WTC11 (cell line): Measurements from ENCODE around the gene BASP1. TPM values are rescaled to one million over a fixed set of nuclear protein-coding genes. Genes with fewer than 3 reads are reported as not detected.

Experiments used
- ATAC-seq: fragments of 200-7000 bp; cut with Tn5 transposase; 2 replicates; pipeline ENCODE4 v1.10.0; 2021; ENCODE audit warnings: mild to moderate bottlenecking, moderate library complexity
- CTCF ChIA-PET: fragments of 300-600 bp; sonication (Branson Sonifier 250); formaldehyde crosslinking; loops from one replicate; lab custom pipeline; 2021; ENCODE audit warnings: antibody characterized with exemption; lab: Charles Lee
- POLR2A ChIA-PET: fragments of 350-600 bp; sonication (Branson Sonifier 250); formaldehyde crosslinking; loops from one replicate; lab custom pipeline; 2021; ENCODE audit warnings: antibody characterized with exemption; lab: Charles Lee
- DNase-seq: peaks from one replicate; pipeline ENCODE4 v3.0.0; 2021; ENCODE audit warnings: low spot score
- H3K27ac Mint-ChIP-seq: 2 replicates; pipeline ENCODE4 v1.8.0; 2021; ENCODE audit warnings: mixed read lengths
- H3K27me3 Mint-ChIP-seq: 2 replicates; pipeline ENCODE4 v1.8.0; 2021; ENCODE audit warnings: low read depth, mild to moderate bottlenecking, moderate library complexity, mixed read lengths
- H3K36me3 Mint-ChIP-seq: 2 replicates; pipeline ENCODE4 v1.8.0; 2021; ENCODE audit warnings: mixed read lengths
- H3K4me1 Mint-ChIP-seq: 2 replicates; pipeline ENCODE4 v1.8.0; 2022; ENCODE audit warnings: mixed read lengths
- H3K4me3 Mint-ChIP-seq: 2 replicates; pipeline ENCODE4 v1.8.0; 2021; ENCODE audit warnings: mild to moderate bottlenecking, moderate library complexity, mixed read lengths
- H3K9me3 Mint-ChIP-seq: 2 replicates; pipeline ENCODE4 v1.8.0; 2021; ENCODE audit warnings: mixed read lengths
- ARID4B ChIP-seq: sonication (generic); formaldehyde crosslinking; IDR thresholded peaks from 2 replicates; pipeline ENCODE4 v1.8.0; 2023; ENCODE audit warnings: missing genetic modification reagents, mild to moderate bottlenecking, borderline replicate concordance
- E2F5 ChIP-seq: sonication (generic); formaldehyde crosslinking; IDR thresholded peaks from 2 replicates; pipeline ENCODE4 v1.8.1; 2022; ENCODE audit warnings: mild to moderate bottlenecking, moderate library complexity, missing genetic modification reagents
- EMX1 ChIP-seq: fragments of 250-450 bp; sonication (Bioruptor Pico); IDR thresholded peaks from 2 replicates; pipeline ENCODE4 v1.8.0; 2021; ENCODE audit warnings: mild to moderate bottlenecking
- ERG ChIP-seq: fragments of 250-450 bp; sonication (Bioruptor Pico); IDR thresholded peaks from 2 replicates; pipeline ENCODE4 v1.8.0; 2021; ENCODE audit warnings: mild to moderate bottlenecking
- GABPB1 ChIP-seq: sonication (generic); formaldehyde crosslinking; IDR thresholded peaks from 2 replicates; pipeline ENCODE4 v1.8.1; 2023; ENCODE audit warnings: mild to moderate bottlenecking, missing genetic modification reagents
- IRF2 ChIP-seq: sonication (generic); formaldehyde crosslinking; IDR thresholded peaks from 2 replicates; pipeline ENCODE4 v1.8.0; 2022; ENCODE audit warnings: low read depth, missing genetic modification reagents, borderline replicate concordance
- MXD4 ChIP-seq: fragments of 250-450 bp; sonication (Bioruptor Pico); IDR thresholded peaks from 2 replicates; pipeline ENCODE4 v1.8.0; 2021; ENCODE audit warnings: mild to moderate bottlenecking, moderate library complexity, borderline replicate concordance
- PRDM15 ChIP-seq: sonication (generic); formaldehyde crosslinking; IDR thresholded peaks from 2 replicates; pipeline ENCODE4 v1.8.0; 2022; ENCODE audit warnings: missing genetic modification reagents
- PRRX2 ChIP-seq: fragments of 250-450 bp; sonication (Bioruptor Pico); IDR thresholded peaks from 2 replicates; pipeline ENCODE4 v1.8.0; 2021; ENCODE audit warnings: mild to moderate bottlenecking
- RELA ChIP-seq: sonication (generic); formaldehyde crosslinking; IDR thresholded peaks from 2 replicates; pipeline ENCODE4 v1.8.1; 2022; ENCODE audit warnings: missing genetic modification reagents, mild to moderate bottlenecking, borderline replicate concordance
- STAT6 ChIP-seq: sonication (generic); formaldehyde crosslinking; conservative IDR thresholded peaks from 2 replicates; pipeline ENCODE4 v1.8.1; 2023; ENCODE audit warnings: mild to moderate bottlenecking, low read depth, missing genetic modification reagents, moderate library complexity
- ZNF232 ChIP-seq: sonication (generic); formaldehyde crosslinking; IDR thresholded peaks from 2 replicates; pipeline ENCODE4 v1.8.0; 2022; ENCODE audit warnings: mild to moderate bottlenecking, missing genetic modification reagents
- ZNF396 ChIP-seq: fragments of 250-450 bp; sonication (Bioruptor Pico); IDR thresholded peaks from 2 replicates; pipeline ENCODE4 v1.8.0; 2021; ENCODE audit warnings: mild to moderate bottlenecking, moderate library complexity, borderline replicate concordance
- ZNF532 ChIP-seq: fragments of 250-450 bp; sonication (Bioruptor Pico); IDR thresholded peaks from 2 replicates; pipeline ENCODE4 v1.9.0; 2021; ENCODE audit warnings: mild to moderate bottlenecking, borderline replicate concordance
- total RNA-seq: library from RNA; stranded (reverse); gene quantifications from 3 replicates; pipeline ENCODE4 v1.2.3, GENCODE V29; 2021

The BASP1 gene
- total RNA-seq, 1 experiment from 2014 or later = 108 TPM

GRCh38 chr5:17269201-17269600, 51.8 kb downstream of the BASP1 start (continued):
- TF ChIP-seq STAT6 (CRISPR knock-in tag) (no peak), PRDM15 (CRISPR knock-in tag) (no peak), RELA (CRISPR knock-in tag) (no peak), ZNF232 (CRISPR knock-in tag) (no peak)

- peaks cover 31% of the 10 kb centered on the region for H3K36me3 Mint-ChIP-seq
- peak overlapping the region; percentile 38; the same call in 1 of the 2 replicates for H3K27ac Mint-ChIP-seq
- ChIA-PET POLR2A (no interaction called here), CTCF (interaction anchor here (1.1 kb wide), 1 partner anchor 13 kb away, joined by 4 read pairs; no protein-coding TSS in a partner anchor)
- H3K27me3 Mint-ChIP-seq = no peaks in the 10 kb centered on the region
- DNase-seq (no peak), ATAC-seq (peak; percentile 84)
- peaks cover 31% of the 10 kb centered on the region for H3K4me1 Mint-ChIP-seq
- H3K9me3 Mint-ChIP-seq = peaks cover 3% of the 10 kb centered on the region; the same call in 1 of the 2 replicates
- H3K4me3 Mint-ChIP-seq = no peak overlapping the region
- no peak for TF ChIP-seq EMX1 (CRISPR knock-in tag)
- no peak for TF ChIP-seq PRRX2
- TF ChIP-seq IRF2 (CRISPR knock-in tag) = no peak
- no peak for TF ChIP-seq E2F5 (CRISPR knock-in tag)
- TF ChIP-seq ARID4B (CRISPR knock-in tag) = no peak
- no peak for TF ChIP-seq MXD4 (CRISPR knock-in tag)
- TF ChIP-seq GABPB1 (CRISPR knock-in tag) = no peak
- no peak for TF ChIP-seq ZNF532
- no peak for TF ChIP-seq ERG
- TF ChIP-seq ZNF396 = no peak
These were observed 54.7 kb downstream of the BASP1 start for GRCh38 chr5:17272111-17272510.
